Neuronal stem cell (in vitro differentiated cells): Measurements from ENCODE around the gene LRTM1.

Experiments
- DNase-seq: peaks from one replicate; pipeline ENCODE4 v3.0.0-alpha.2; 2013; ENCODE audit warnings: low spot score
- H2AFZ ChIP-seq: one replicate; pipeline ENCODE4 v1.6.1; 2013; ENCODE audit warnings: mild to moderate bottlenecking, low read length, inconsistent platforms
- H2AK5ac ChIP-seq: 2 replicates; pipeline ENCODE4 v1.6.1; 2013; ENCODE audit warnings: low read depth, mild to moderate bottlenecking, inconsistent platforms, low read length, moderate library complexity, mixed read lengths
- H2BK120ac ChIP-seq: 2 replicates; pipeline ENCODE4 v1.6.1; 2013; ENCODE audit warnings: low read depth, mild to moderate bottlenecking, inconsistent platforms, low read length, moderate library complexity, mixed read lengths
- H2BK12ac ChIP-seq: one replicate; pipeline ENCODE4 v1.6.1; 2013; ENCODE audit warnings: low read length, inconsistent platforms
- H2BK15ac ChIP-seq: 2 replicates; pipeline ENCODE4 v1.6.1; 2013; ENCODE audit warnings: mild to moderate bottlenecking, low read length, inconsistent platforms, mixed read lengths
- H2BK5ac ChIP-seq: one replicate; pipeline ENCODE4 v1.6.1; 2013; ENCODE audit warnings: inconsistent platforms, mild to moderate bottlenecking, low read length, moderate library complexity
- H3K14ac ChIP-seq: one replicate; pipeline ENCODE4 v1.6.1; 2013; ENCODE audit warnings: low read length, inconsistent platforms
- H3K18ac ChIP-seq: 2 replicates; pipeline ENCODE4 v1.6.1; 2013; ENCODE audit warnings: low read length, inconsistent platforms
- H3K23ac ChIP-seq: 2 replicates; pipeline ENCODE4 v1.6.1; 2013; ENCODE audit warnings: low read depth, mild to moderate bottlenecking, mixed read lengths, low read length, inconsistent platforms; ENCODE audit not compliant: poor library complexity
- H3K27ac ChIP-seq: replicated peaks from 3 replicates; pipeline ENCODE4 v1.5.1; 2013; ENCODE audit warnings: low read length, inconsistent platforms
- H3K27me3 ChIP-seq, 3 experiments: 2 replicates each; pipeline ENCODE4 v1.6.1; 2013; ENCODE audit warnings: low read length in 3 of 3, mild to moderate bottlenecking in 2 of 3, inconsistent platforms in 1 of 3, low read depth in 1 of 3, mixed read lengths in 1 of 3, moderate library complexity in 1 of 3; ENCODE audit not compliant: control insufficient read depth in 3 of 3, insufficient read depth in 3 of 3
- H3K36me3 ChIP-seq, 2 donors: replicated peaks in 1 of 2; 2 replicates each; pipeline ENCODE4 v1.6.1; 2013; ENCODE audit warnings: low read length in 2 of 2; ENCODE audit not compliant: control insufficient read depth in 2 of 2, insufficient read depth in 2 of 2
- H3K4ac ChIP-seq: 2 replicates; pipeline ENCODE4 v1.6.1; 2013; ENCODE audit warnings: inconsistent platforms, mild to moderate bottlenecking, low read length, moderate library complexity
- H3K4me1 ChIP-seq, 2 donors: 1 replicate in 1 of 2; 2 replicates in 1 of 2; pipeline ENCODE4 v1.6.1; 2013; ENCODE audit warnings: low read length in 2 of 2, low read depth in 1 of 2; ENCODE audit not compliant: control insufficient read depth in 2 of 2, insufficient read depth in 1 of 2
- H3K4me2 ChIP-seq: one replicate; pipeline ENCODE4 v1.6.1; 2013; ENCODE audit warnings: mild to moderate bottlenecking, low read length, inconsistent platforms; ENCODE audit not compliant: insufficient read depth, poor library complexity, severe bottlenecking
- H3K4me3 ChIP-seq, 2 donors: 2 replicates each; pipeline ENCODE4 v1.5.1; 2013; ENCODE audit warnings: low read length in 2 of 2, mild to moderate bottlenecking in 2 of 2, inconsistent platforms in 1 of 2, moderate library complexity in 1 of 2
- H3K79me1 ChIP-seq: one replicate; pipeline ENCODE4 v1.6.1; 2013; ENCODE audit warnings: low read depth, mild to moderate bottlenecking, inconsistent platforms, low read length, moderate library complexity
- H3K9ac ChIP-seq: one replicate; pipeline ENCODE4 v1.6.1; 2013; ENCODE audit warnings: mild to moderate bottlenecking, low read depth, low read length, inconsistent platforms; ENCODE audit not compliant: poor library complexity
- H3K9me3 ChIP-seq, 2 donors: replicated peaks in 1 of 2; 2 replicates each; pipeline versions ENCODE3 to v1.6.1; 2013; ENCODE audit warnings: low read length in 2 of 2, mild to moderate bottlenecking in 2 of 2, inconsistent platforms in 1 of 2, low read depth in 1 of 2, mixed read lengths in 1 of 2, moderate library complexity in 1 of 2; ENCODE audit not compliant: control insufficient read depth in 2 of 2, insufficient read depth in 1 of 2
- H4K8ac ChIP-seq: one replicate; pipeline ENCODE4 v1.6.1; 2013; ENCODE audit warnings: low read depth, mild to moderate bottlenecking, inconsistent platforms, low read length, moderate library complexity
- H4K91ac ChIP-seq: one replicate; pipeline ENCODE4 v1.6.1; 2013; ENCODE audit warnings: low read length, low read depth, mild to moderate bottlenecking, inconsistent platforms; ENCODE audit not compliant: poor library complexity
- WGBS, 2 donors: extraction: QIAGEN DNeasy Blood & Tissue Kit; methylation state at CpG; one replicate each; pipeline ENCODE4 v1.1.7; 2013; ENCODE audit warnings: missing lambda C conversion rate in 2 of 2, mixed read lengths in 1 of 2; ENCODE audit not compliant: insufficient read length in 2 of 2, insufficient replicate concordance in 1 of 2; ENCODE audit errors: extremely low coverage in 2 of 2; 5-methylcytosine and 5-hydroxymethylcytosine counted together

LRTM1 gene

DNA sequence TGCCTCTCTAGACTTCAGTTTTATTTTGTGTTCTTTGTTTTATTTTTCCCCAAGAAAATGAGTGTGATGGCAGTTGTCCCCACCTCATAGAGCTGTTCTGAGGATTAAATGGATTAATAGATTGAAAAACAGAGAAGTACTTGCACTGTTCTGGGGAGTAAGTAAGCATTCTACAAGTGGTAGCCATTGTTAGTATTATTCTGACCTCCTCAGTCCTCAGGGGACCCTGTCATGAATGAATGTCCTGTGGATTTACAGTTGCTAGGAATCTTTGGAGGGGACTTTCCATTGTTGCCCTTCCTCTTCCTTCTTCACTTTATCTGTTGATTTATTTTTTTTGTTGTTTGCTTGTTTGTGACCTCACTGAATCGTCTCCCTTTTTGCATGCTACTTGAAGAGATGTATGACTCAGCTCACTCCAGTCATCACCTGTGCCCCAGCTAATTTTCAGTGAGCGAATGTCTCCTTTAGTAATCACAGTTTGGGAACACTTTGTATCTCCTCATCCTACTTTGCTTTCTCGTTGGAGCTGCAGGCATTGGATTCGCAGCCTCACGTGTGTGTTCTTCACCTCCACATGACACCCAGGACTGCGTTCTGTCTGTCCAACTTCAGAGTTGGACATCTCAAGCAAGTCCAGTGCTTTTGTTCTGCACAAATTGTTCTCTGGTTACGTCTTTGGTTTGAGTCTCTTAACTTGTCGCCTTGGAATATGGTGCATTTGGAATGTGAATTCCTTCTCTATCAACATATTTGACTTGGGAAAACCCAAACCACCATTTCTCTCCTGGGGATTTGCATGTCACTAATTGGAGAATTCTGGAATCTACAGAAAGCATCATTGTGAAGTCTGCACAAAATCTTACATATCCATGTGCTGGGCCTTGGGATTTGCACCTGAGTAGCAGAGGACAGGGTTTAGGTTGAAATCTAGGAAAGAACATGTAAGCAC lies 54.5 kb downstream of the LRTM1 start:
- Histone ChIP-seq H3K27me3 (no peaks in the 10 kb centered on the region), H2AK5ac (no peak overlapping the region), H3K18ac (no peak overlapping the region), H3K4me2 (no peak overlapping the region), H2BK12ac (no peak overlapping the region), H3K9ac (no peak overlapping the region), H3K4me3 (no peak overlapping the region), H3K9me3 (no peaks in the 10 kb centered on the region), H3K23ac (no peak overlapping the region), H4K91ac (no peak overlapping the region), H2BK5ac (no peak overlapping the region), H3K36me3 (no peaks in the 10 kb centered on the region), H3K27ac (no peak overlapping the region), H3K4me1 (peaks cover 2 to 4% of the 10 kb centered on the region in 2 donors), H2BK15ac (no peak overlapping the region), H2AFZ (no peak overlapping the region), H4K8ac (no peak overlapping the region), H3K4ac (no peak overlapping the region), H2BK120ac (no peak overlapping the region), H3K79me1 (no peaks in the 10 kb centered on the region), H3K14ac (no peak overlapping the region)
- DNase-seq, result no peak
- WGBS, 2 donors, result no CpG with 5 or more reads among the region's 8 CpGs

DNA sequence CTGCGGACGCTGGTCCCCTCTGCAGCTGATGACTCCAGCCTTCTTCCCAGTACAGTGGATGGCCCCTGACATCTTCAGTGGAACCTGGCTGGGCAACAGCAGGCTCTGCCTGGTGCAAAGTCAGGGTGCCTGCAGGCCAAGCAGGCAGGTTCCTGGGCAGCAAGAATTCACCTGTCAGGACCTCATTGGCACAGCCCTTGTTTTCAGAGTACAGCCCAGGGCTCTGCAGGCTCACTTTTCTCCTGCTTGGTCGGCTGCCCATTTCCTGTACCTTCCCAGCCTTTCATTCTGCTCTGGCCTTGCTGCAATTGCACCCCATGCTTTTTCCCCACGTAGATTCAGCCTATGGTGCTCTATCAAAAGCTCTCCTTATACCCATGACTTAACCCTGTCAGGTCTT lies 56.0 kb downstream of the LRTM1 start:
- WGBS, 2 donors, result no CpG with 5 or more reads among the region's 4 CpGs
- Histone ChIP-seq H2BK12ac (no peak overlapping the region), H3K9me3 (no peaks in the 10 kb centered on the region)

DNA sequence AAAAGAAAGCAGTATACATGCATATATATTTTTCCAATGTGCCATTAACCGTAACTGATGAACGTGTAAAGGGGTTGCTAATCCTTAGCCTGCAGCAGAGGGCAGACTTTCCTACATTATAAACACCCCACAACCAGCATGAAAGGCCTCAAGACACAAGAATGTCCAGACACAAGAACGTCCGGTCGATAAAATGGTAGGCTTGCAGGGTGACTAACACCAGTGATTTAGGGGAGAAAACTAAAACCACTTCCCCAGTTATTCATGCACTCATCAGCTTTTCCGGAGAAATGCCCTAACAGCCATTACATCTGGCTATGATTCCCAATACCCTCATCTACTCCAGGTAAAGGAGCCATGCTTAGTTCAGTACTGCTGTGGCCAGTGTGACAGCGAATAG lies 57.4 kb downstream of the LRTM1 start:
- H3K9ac ChIP-seq, result no peak overlapping the region
- H4K91ac ChIP-seq, result no peak overlapping the region
- DNase-seq, result peak; percentile 20
- no peak overlapping the region for H3K4me2 ChIP-seq
- peaks cover 0 to 1% of the 10 kb centered on the region in 2 donors for H3K4me1 ChIP-seq
- no peak overlapping the region for H2AK5ac ChIP-seq
- no peaks in the 10 kb centered on the region for H3K9me3 ChIP-seq
- no peaks in the 10 kb centered on the region for H3K27me3 ChIP-seq
- no peak overlapping the region for H3K23ac ChIP-seq
- H2BK120ac ChIP-seq, result no peak overlapping the region
- no peak overlapping the region for H3K27ac ChIP-seq
- H2BK5ac ChIP-seq, result no peak overlapping the region
- no peak overlapping the region for H3K4ac ChIP-seq
- H2BK12ac ChIP-seq, result no peak overlapping the region
- no peak overlapping the region for H4K8ac ChIP-seq
- H3K79me1 ChIP-seq, result no peaks in the 10 kb centered on the region
- H3K36me3 ChIP-seq, result no peaks in the 10 kb centered on the region
- peak overlapping the region; percentile 76 for H2AFZ ChIP-seq
- no peak overlapping the region for H2BK15ac ChIP-seq
- no peak overlapping the region for H3K4me3 ChIP-seq
- H3K14ac ChIP-seq, result no peak overlapping the region
- no CpG with 5 or more reads among the region's 7 CpGs for WGBS, 2 donors
- H3K18ac ChIP-seq, result no peak overlapping the region

More for the DNA sequence above, 56.0 kb downstream of the LRTM1 start:
- Histone ChIP-seq H4K91ac (no peak overlapping the region), H2BK5ac (no peak overlapping the region), H4K8ac (no peak overlapping the region), H3K79me1 (no peaks in the 10 kb centered on the region), H2BK15ac (no peak overlapping the region), H3K36me3 (no peaks in the 10 kb centered on the region), H3K27me3 (no peaks in the 10 kb centered on the region), H3K4me3 (peak overlapping the region in 1 of 2 donors; percentile 5), H3K4me1 (peaks cover 0 to 1% of the 10 kb centered on the region in 2 donors), H3K4ac (no peak overlapping the region), H2AFZ (no peak overlapping the region), H3K18ac (peak overlapping the region; percentile 42), H3K4me2 (no peak overlapping the region), H3K23ac (no peak overlapping the region), H2AK5ac (no peak overlapping the region), H3K14ac (no peak overlapping the region), H3K27ac (no peak overlapping the region), H2BK120ac (no peak overlapping the region), H3K9ac (no peak overlapping the region)
- DNase-seq, result no peak
